Measurements from ENCODE around the gene WDR26.
"Not testable (repeated sequence)": the region's sequence is repeated elsewhere in the genome, so short reads cannot be mapped to it uniquely, and the experiment has no call there.

Gene WDR26

GRCh38 chr1:224433701-224434672, 610 bp downstream of the WDR26 start:
- no peak for DNase-seq

GRCh38 chr1:224433041-224433691, 1.4 kb downstream of the WDR26 start:
- DNase-seq = no peak

- no peak for DNase-seq
Measured at GRCh38 chr1:224432672-224433040, 1.9 kb downstream of the WDR26 start.

- no peak for DNase-seq
Measured at GRCh38 chr1:224432146-224432545, 2.5 kb downstream of the WDR26 start.

GRCh38 chr1:224431726-224432125, 2.9 kb downstream of the WDR26 start:
- no peak for DNase-seq

GRCh38 chr1:224430511-224431113, 4.0 kb downstream of the WDR26 start:
- no peak for DNase-seq

- no peak for DNase-seq
Measured at GRCh38 chr1:224429616-224430326, 4.8 kb downstream of the WDR26 start.

- DNase-seq = not testable (repeated sequence)
Measured at GRCh38 chr1:224428713-224429112, 5.9 kb downstream of the WDR26 start.

GRCh38 chr1:224427346-224427745, 7.3 kb downstream of the WDR26 start:
- no peak for DNase-seq

- not testable (repeated sequence) for DNase-seq
Measured at GRCh38 chr1:224426869-224427268, 7.7 kb downstream of the WDR26 start.

GRCh38 chr1:224425279-224425884, 9.2 kb downstream of the WDR26 start:
- DNase-seq = no peak

- DNase-seq = no peak
Measured at GRCh38 chr1:224420106-224420505, 14.5 kb downstream of the WDR26 start.

- DNase-seq = no peak
Measured at GRCh38 chr1:224411766-224412165, 22.8 kb downstream of the WDR26 start.

GRCh38 chr1:224408294-224408590, 26.4 kb downstream of the WDR26 start:
- DNase-seq = no peak

- DNase-seq = no peak
Measured at GRCh38 chr1:224407571-224408293, 26.9 kb downstream of the WDR26 start.

- no peak for DNase-seq
Measured at GRCh38 chr1:224406216-224406615, 28.4 kb downstream of the WDR26 start.

GRCh38 chr1:224405604-224405970, 29.0 kb downstream of the WDR26 start:
- no peak for DNase-seq

GRCh38 chr1:224404916-224405603, 29.5 kb downstream of the WDR26 start:
- DNase-seq = no peak

GRCh38 chr1:224402472-224403036, 32.0 kb downstream of the WDR26 start:
- no peak for DNase-seq

- no peak for DNase-seq
Measured at GRCh38 chr1:224399887-224400286, 34.7 kb downstream of the WDR26 start.

GRCh38 chr1:224393294-224393693, 41.3 kb downstream of the WDR26 start:
- DNase-seq = no peak

Measured in T1000 (cell line).